Endothelial cell of hepatic sinusoid (primary cell): ENCODE data around the gene OR52H1.
"Not testable (repeated sequence)": the region's sequence is repeated elsewhere in the genome, so short reads cannot be mapped to it uniquely, and the experiment has no call there.

Experiments
- in situ Hi-C: cut with HindIII; loops from 2 replicates; pipeline ENCODE4 v1.10.0; 2017; ENCODE audit warnings: low sequenced_read_pairs

Gene OR52H1

DNA sequence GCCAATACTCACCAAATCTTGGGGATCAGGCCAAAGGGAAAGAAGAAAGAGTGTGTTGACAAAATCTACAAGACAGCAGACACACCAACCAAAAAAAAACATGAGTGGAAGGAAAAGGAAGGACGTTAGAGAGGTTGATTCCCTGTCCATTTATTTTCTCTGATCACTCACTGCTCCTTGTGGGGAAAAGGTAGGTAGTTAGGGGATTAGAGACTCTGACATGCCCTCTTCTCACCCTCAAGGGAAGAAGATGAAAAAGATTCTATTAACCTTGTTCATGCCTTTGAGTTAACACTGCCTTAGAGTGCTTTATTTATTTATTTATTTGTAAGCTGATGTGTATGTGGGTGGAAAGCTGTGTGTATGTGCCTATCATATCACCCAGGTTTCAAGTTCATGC, at the start of gene OR52H1:
Gene OR52H1, minus strand, starts transcription at position 101 of the 400 bp plus-strand sequence. CDS start 3,035 bp downstream, outside the sequence.
- in situ Hi-C loops, result no loop called here

DNA sequence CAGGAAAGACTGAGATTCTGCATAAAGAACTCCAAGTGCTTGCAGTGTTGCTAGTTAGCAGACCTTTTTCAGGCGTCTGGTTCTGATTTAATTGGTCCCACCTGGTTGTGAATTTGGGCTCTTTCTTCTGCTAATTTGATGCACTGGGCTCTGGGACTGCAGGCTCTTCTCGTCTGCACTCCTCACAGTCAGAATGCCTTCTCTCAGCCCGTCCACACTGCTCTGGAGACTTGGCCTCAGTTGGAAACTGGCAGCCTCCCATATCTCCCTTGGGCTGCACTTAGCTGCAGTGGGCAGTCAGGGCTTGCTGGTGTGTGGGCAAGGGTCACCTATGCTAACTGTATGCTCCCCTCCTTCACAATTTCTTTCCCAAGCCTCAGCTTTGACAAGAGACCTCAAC, 49.6 kb upstream of the OR52H1 start:
- in situ Hi-C loops, result no loop called here

GRCh38 chr11:5596607-5597201, 48.4 kb upstream of the OR52H1 start, which contains the start of gene TRIM6:
Gene TRIM6, plus strand, starts transcription at chr11:5596637. Its CDS starts 261 bp downstream, at chr11:5596898.
- in situ Hi-C loops, result no loop called here

- in situ Hi-C loops, result no loop called here
Observed at GRCh38 chr11:5593146-5593545, 44.8 kb upstream of the OR52H1 start.

DNA sequence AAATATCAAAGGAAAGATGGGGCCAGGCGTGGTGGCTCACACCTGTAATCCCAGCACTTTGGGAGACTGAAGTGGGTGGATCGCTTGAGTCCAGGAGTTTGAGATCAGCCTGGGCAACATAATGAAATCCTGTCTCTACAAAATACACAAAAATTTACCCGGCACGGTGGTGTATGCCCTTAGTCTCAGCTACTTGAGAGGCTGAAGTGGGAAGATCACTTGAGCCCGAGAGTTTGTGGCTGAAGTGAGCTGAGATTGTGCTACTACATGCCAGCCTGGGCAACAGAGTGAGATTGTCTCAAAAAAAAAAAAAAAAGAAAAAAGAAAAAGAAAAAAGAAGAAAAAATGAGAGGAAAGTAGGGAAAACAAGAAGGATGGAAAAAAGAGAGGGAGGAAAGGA, 44.3 kb upstream of the OR52H1 start:
- in situ Hi-C loops, result no loop called here

DNA sequence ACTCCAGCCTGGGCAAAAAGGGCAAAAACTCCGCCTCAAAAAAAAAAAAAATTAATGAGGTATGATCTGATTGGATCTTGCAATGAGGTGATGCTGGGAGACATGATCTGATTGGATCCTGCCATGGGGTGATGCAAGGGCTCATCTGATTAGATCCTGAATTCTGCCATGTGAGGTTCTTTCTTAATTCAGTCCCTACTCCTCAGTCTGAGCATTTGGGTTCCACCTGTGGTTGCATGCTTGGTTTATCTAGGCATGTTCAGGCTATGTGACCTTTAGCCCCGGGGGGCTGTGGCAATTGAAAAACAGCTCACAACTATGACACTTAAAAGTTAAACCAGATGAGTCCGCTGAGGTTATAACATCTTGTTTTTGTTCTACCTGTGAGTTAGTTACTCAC, 43.3 kb upstream of the OR52H1 start:
- in situ Hi-C loops, result no loop called here

- in situ Hi-C loops, result not testable (repeated sequence)
Observed at GRCh38 chr11:5589906-5590305, 41.6 kb upstream of the OR52H1 start.

DNA sequence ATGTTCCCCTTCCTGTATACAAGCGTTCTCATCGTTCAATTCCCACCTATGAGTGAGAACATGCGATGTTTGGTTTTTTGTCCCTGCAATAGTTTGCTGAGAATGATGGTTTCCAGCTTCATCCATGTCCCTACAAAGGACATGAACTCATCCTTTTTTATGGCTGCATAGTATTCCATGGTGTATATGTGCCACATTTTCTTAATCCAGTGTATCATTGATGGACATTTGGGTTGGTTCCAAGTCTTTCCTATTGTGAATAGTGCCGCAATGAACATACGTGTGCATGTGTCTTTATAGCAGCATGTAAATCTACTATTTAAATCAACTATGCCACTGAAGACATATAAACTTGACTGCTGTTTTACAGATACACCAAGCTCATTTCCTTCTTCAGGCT, 36.1 kb upstream of the OR52H1 start:
- in situ Hi-C loops, result not testable (repeated sequence)

DNA sequence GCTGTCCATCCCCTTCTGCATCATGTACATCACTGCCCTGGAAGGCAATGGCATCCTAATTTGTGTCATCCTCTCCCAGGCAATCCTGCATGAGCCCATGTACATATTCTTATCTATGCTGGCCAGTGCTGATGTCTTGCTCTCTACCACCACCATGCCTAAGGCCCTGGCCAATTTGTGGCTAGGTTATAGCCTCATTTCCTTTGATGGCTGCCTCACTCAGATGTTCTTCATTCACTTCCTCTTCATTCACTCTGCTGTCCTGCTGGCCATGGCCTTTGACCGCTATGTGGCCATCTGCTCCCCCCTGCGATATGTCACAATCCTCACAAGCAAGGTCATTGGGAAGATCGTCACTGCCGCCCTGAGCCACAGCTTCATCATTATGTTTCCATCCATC, 32.7 kb upstream of the OR52H1 start:
- in situ Hi-C loops, result no loop called here

GRCh38 chr11:5580577-5580976, 32.2 kb upstream of the OR52H1 start, which contains the start of gene OR52B6:
Gene OR52B6, plus strand, starts transcription at chr11:5580877. Its CDS starts 0 bp downstream, at chr11:5580877.
- in situ Hi-C loops, result no loop called here

GRCh38 chr11:5577101-5577500, 28.8 kb upstream of the OR52H1 start:
- in situ Hi-C loops, result no loop called here

GRCh38 chr11:5575152-5575551, 26.8 kb upstream of the OR52H1 start:
- in situ Hi-C loops, result no loop called here

DNA sequence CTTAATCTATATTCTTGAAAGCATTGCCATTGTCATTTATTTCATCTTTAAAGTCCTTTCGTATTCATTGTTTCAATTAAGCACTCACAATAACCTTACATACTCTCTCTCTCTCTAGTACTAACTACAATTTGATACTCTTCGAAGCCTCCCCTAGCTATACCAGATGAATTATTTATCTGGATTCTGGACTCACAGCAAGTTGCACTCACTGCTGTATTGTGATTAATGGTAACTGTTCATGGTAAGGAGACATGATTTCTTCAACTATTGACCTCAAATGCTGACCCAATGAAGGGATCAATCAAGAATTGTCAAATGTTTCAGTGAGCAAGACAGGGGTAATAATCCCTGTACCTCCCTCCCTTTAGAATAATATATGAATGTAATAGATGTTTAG, 26.3 kb upstream of the OR52H1 start:
- in situ Hi-C loops, result no loop called here

DNA sequence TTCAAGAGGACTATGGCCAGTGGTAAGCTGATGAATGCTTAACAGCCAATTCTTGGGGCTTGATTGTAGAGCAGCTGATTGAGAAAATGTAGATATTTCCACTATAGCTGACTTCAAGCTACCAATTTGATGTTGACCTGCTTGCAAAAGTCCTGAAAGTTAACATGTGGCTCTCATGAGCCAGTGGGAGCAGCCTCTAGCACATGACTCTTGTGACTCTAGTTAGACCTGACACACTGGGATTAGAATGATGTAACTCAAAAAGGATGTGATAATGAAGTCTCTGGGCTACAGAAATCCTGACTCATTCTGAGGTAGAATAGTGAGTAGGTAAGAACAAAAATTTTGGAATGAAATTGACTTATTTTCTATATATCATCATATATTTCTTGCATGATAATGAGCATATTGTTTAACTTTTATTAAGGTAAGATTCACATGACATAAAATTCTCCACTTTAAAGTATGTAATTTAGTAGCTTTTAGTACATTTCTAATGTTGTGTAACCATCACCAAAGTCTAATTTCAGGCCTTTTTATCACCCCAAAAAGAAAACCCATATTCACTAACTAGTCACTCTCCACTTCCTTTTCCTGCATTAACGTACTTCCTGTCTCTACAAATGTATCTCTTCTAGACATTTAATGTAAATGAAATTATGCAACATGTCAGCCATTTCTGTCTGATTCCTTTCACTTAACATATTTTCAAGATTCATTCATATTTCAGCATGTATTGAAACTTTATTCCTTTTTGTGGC, 16.1 kb upstream of the OR52H1 start:
- in situ Hi-C loops, result no loop called here

DNA sequence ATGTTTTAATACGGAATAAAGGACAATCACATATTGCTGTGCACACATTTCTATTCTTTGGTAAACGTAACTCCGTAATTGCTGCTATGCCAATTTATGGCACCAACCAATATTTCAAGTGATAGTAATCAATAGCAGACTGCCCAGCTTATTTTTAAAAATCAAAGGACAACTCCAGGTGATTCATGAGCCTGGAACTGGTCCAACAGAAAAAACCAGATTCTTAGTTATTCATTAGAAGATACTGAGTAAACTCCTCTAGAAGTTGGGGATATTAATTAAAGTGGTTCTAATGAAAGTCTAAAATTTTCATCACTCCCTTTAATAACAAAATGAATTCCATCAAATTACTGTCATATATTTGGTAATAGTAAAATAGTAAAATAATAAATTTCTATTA, 9.4 kb upstream of the OR52H1 start:
- in situ Hi-C loops, result no loop called here

- in situ Hi-C loops, result no loop called here
Observed at GRCh38 chr11:5556596-5557188, 8.4 kb upstream of the OR52H1 start.

DNA sequence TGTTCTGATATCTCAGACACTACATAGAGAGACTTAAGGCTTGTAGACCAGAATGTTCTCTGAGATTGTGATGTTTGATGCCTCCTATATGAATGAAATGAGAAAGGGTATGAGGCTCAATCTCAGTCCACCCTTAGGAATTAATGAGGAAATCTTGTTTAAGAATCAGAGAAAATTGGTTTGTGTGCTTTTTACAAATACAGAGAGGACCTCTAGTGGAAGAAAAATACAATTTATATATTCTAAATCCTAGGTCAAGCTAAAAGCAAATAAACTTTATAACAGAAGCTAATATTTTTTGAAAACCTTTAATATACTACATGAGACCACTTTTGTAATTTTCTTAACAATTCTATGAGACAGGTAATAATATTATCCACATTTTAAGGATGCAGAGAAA, 5.0 kb upstream of the OR52H1 start:
- in situ Hi-C loops, result no loop called here

GRCh38 chr11:5550440-5551095, 2.2 kb upstream of the OR52H1 start:
- in situ Hi-C loops, result no loop called here

- in situ Hi-C loops, result no loop called here
Observed at GRCh38 chr11:5547982-5548381, 358 bp downstream of the OR52H1 start.

DNA sequence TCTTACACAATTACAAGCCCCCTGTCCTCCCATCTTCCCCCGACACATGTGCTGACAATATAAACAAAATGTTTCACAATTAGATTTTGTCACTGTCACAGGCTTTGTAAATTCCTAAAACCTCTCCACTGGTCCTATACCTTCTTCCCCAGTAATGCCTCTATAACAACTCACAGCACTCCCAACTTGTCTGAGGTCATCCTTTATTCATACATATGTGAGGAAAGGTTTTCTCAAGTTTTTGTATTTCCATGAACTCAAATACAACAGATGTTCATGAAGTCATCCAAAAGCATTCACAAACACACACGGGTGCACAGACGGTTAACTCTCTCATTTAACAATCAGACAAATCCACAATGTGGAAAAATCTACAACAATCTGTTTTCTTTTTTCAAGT, 1.9 kb downstream of the OR52H1 start:
- in situ Hi-C loops, result no loop called here

GRCh38 chr11:5541427-5541826, 6.9 kb downstream of the OR52H1 start:
- in situ Hi-C loops, result no loop called here

GRCh38 chr11:5536482-5536881, 11.9 kb downstream of the OR52H1 start:
- in situ Hi-C loops, result no loop called here
